ENCODE data around the gene MAGEF1.

MAGEF1 gene

DNA sequence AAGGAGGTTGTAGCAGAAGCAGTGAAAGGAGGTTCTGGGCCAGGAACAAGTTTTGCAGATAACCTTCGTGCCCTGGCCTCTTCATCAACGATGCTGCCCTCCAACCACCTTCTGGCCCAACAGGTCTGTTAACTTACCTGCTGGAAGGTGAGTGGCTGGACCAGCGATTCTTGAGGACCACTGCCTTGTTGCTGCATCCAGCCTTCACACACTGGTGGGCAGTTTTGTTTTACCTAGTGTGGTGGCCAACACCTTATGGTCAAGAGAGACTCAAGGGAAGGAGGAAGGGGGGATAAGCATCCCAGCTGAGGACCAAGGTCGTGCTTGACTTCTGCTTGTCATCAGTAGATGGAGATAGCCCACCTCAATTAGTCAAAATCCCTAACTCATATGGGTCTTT is 7.8 kb upstream of the MAGEF1 start:
- DNase-seq, result no peak

DNA sequence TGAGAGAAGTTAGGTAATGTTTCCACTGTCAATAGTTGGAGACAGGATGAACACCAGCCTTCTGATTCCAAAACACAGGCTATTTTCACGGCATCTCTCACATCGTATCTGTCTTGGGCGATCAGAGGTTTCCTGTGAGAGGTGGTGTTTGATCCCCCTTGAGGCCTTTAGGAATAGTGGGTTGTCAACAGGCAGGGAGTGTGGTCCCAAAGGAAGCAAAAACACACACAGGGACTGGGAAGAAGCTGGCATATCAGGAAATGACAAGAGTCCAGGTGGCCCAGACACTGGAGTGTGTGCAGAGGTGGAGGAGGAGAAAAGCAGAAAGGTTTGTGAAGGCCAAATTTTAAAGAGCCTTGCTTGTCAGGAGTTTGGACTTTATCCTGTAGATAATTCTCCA is 6.6 kb upstream of the MAGEF1 start:
- no peak for DNase-seq

DNA sequence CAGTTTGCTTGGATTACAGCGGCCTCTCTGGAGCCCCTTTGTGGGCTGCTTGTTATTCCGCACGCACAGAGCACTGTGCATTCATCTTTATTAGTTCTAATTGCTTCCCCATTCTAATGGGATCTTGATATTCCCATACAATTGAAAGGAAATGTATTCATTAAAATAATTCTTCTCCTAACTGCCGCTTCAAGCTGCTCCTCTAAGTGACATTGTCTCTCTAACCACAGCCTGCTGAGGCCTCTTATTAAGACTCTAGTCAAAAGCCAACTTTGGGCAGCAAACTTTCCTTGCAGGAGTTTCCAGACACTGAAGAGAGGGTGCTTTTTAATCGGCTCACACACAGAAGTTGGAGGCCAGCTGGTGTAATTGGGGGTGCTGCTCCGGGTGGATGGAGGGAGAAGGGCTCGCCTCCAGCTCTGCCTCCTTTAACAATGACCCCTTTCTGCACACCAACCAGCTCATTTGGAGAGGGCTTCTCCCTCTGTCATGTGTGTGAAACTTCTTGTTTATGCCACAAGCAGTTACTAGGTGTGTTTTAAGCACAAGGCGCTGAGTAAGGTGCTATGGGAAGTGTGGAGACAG is 5.6 kb upstream of the MAGEF1 start:
- DNase-seq, result no peak

DNA sequence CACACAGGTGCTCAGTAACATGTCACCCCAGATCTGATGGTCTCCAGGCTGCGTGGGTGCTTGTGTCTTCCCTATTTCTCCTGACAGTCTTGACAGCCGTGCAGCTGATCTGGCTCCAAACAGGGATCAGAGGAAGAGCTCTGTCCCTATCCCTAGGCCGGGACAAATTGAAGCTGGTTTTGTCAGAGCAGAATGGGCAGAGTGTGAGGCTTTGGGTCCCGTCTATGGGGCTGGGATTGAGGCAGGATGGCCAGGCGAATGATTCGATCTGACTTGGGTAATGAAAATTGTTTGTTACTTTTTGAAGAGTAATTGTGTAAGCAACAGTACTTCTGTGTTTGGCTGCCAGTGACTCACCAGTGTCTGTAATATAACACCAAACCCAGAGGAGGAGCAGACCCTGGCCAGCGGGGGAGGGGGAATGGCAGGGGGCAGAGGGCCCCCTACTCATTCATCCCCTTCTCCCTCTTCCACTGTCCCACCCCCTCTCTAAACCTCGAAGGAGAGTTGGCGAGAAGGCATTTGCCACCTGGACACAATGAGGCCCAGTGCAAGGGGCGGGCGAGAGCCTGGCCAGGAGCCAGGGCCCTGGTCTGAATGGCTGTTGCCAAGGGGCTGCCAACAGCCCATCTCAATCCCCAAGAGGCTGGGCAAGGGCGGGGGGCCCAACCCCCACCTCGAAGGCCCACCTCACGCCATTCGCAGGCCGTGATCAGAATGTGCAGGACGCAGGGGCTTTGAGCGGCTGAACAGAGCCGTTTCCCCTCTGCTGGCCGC is 4.9 kb upstream of the MAGEF1 start:
- no peak for DNase-seq

DNA sequence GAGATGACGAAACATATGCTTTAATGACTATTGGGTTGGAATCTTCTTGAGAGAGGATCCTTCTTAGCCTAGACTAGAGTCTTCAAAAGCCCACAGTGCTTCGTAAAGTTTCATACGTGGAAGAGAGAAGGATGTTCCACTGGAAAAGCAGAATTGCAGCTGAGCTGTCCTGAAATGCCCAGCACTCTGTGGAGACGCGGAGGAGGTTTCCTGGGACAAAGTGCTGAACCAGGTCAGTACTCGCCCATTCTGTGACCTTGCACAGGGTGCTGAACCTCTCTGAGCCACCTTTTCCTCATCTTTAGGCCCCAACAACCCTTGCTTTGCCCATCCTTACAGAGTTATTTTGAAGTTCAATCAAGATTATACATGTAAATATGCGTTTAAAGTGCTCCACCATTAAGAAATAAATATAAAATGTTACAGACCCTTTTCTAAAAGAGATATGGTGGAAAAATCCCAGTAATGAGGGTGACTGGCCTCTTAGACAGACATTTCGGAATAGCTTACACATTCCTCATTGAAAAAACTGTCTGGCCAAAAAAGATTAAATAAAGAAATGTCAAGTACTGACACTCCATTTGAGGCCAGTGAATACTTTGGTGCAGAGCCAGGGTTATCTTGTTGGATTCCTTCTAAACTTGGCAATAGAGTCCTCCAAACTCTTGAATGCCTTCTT is 4.2 kb upstream of the MAGEF1 start:
- no peak for DNase-seq

DNA sequence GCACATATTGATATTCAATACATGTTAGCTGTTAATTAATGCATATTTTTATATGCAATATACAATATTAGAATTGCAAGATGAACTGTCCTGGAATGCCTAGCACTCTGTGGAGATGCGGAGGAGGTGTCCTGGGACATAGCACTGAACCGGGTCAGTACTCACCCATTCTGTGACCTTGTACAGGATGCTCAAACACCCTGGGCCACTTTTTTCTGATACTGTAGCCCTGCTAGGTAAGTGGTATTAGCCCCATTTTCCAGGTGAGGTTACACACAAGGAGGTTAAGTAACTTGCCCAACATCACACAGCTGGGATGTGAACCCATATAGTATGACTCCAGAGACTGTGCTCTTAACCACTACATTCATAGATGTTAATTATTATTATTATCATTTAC is 1.7 kb upstream of the MAGEF1 start:
- no peak for DNase-seq

DNA sequence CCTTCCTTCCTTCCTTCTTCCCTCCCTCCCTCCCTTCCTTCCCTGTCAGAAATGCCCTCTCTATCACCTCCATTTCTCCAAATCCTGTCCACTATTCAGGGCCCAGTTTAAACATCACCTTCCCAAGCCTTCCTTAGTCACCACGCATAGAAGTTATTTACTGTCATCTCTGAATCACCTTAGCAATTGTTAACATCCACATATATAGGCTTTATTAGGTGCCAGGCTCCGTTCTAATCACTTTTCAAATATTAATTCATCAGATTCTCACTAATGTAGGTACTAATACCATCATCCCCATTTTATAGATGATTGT is 1.1 kb upstream of the MAGEF1 start:
- no peak for DNase-seq

DNA sequence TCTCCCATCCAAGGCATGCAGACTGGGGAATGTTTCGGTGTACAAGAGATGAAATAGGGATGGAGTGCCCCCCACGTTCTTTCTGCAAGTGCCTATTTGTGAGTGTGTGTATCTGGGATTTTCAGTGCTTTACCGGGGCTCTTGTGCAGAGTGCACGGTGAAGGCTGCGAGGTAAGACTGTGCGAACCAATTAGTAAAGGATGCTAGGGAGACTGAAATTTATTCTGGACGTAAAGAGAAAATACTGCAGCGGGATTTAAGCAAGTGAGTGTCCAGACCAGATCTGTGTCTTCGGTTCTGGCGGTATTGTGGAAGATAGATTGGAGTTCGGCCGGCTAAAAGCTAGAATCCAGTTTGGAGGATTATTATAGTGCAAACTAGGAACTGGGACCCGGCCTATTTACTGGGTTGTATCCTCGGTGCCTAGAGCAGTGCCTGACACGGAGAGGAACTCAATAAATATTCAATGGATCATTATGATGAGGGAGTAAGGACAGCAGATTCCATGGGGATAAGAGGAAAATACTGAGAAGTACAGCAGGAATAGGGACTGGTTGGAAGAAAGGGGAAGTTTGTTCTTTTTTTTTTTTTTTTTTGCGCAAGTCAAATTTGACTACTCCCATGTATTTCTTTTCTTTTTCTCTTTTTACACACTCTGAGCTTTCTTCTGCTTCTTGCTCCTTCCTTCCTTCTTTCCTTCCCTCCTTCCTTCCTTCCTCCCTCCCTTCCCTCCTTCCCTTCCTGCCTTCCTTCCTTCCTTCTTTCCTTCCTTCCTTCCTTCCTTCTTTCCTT is 580 bp upstream of the MAGEF1 start:
- DNase-seq, result no peak

DNA sequence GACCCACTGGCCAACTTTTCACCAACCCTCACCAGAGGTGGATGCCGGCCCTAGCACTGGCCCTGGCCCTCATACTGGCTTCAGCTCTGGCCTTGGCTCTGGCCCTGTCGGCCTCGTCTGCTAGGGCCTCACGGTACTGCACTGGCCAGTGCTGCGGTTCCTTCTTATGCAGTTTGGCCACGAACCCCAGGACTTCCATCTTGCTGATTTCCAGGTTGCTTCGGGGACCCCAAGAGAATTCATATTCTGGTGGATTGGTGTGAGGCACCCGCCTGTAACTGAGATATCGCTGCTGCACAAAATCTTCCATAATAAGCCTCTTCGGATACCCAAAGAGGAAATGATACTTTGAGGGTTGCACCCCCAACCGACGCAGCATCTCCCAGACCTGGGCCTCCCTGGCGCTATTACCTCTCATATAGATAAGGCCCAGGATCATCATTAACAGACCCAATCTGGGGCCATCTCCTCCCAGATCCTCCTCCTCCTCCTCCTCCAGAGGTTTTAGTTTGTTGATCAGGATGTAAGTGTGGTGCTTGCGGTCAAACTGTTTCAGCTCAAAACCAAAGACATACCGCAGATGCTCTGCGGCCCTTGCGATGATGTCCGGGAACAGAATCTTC is 883 bp downstream of the MAGEF1 start:
- no peak for DNase-seq

DNA sequence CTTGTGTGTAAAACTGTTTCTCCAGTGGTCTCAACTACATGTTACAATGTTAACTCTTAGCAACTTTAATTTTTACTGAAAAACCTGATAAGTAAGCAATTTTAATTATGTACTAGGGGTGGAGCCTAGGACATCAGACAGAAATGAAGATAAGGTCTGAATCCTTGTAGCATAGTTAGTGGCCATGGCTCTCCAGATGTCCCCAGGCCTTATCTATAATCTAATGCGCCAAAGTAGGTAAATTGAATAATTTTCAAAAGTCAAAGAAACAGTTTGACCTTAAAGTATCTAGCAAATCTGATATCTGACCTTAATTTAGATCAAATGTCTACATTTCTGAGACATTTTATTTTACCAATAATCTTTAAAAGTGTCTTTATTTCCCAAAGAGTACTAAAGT is 8.2 kb downstream of the MAGEF1 start:
- no peak for DNase-seq

DNA sequence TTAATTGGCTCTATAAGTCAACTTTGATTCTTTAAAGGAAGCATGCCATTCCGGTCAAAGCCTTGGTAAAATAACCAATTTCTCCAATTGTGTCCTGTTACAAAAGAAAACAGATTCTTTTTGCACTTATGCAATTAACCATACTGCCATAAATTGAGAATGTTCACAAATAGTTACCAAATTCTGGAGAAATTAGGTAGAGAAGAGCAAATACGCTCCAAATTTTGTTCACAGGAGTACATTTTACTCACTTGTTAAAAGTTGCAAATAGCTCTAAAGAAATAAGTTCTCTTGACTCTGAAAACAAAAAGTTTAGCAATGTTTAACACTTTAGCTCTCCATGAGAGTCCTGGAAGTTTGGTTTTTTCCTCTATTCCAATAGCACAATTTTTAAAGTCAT is 11.1 kb downstream of the MAGEF1 start:
- DNase-seq, result no peak

DNA sequence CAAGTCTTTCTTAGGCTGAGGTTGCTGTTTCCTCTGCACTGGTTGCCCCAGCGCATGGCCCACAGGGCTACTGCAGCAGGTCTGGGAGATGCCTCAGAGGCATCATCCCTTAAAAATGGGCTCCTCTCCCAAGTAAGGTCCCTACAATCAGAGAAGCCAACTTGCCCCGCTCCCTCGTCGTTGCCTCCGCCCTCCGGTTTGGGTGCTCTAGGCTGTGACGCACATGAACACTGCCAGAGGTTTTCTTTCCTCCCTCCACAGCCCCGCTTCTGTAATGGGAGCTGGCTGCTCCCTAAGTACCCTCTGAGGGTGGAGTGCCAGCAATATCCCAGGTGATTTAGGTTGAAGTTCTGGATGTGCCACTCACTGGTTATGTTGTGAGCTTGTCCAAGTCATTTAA is 14.0 kb downstream of the MAGEF1 start:
- DNase-seq, result no peak

DNA sequence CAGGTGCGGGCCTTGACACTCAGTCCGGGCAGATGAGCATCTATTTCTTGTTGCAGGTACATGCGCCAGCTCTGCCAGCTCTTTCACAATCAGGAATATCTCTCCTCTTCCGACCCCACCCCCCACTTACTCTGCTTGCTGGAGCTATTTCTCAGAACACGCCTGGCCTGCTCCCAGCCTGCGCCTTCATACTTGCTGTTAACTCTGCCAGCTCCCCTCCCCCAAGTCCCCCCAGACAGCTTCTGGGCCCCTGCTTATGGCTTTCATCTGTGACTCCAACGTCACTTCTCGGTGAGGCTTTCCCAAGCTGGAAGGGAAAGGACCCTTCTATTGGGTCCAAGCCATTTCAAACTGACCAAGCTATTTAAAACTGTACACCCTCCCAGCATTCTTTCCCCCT is 15.2 kb downstream of the MAGEF1 start:
- DNase-seq, result no peak

DNA sequence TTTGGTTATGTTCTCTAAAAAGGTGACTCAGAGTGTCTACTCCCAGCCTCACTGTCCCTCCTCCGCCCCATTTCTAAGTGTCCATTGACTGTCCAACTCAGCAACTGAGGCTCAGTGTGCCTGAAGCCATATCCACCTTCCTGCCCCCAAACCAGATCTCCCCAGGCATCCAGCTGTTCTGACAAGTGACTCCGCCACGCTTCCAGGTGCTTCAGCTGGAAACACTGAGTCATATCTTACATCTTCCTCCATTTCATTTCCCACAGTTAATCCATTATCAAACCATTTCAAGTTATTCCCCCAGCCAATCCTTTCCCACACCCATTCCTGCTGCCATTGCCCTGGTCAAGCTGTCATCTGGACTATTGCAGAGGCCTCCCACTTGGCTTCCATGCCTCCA is 17.1 kb downstream of the MAGEF1 start:
- no peak for DNase-seq

DNA sequence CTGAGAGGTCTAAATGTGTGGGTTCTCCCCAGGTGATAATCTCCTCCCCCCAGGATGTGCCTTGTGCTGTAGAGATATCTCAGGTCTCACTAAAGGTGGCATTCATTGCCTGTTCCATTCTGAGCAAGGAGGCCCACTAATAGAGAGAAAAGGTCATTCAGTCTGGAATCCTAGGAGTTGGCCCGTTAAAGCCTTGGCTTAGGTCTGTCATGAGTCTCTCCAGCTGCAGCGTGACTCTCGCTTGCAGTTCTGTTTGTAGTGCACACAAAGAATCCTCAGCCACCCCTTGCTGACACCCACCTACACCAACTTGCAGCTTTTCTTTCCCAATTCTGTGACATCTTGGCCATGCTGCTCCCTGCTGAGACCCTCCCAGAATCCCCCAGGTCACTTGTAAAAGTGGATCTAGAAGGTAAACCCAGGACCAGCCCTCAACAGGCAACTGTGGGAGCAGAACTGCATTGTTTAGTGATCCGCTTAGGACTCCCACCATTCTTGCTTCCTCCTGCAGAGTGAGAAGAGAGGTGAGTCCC is 17.7 kb downstream of the MAGEF1 start:
- no peak for DNase-seq

DNA sequence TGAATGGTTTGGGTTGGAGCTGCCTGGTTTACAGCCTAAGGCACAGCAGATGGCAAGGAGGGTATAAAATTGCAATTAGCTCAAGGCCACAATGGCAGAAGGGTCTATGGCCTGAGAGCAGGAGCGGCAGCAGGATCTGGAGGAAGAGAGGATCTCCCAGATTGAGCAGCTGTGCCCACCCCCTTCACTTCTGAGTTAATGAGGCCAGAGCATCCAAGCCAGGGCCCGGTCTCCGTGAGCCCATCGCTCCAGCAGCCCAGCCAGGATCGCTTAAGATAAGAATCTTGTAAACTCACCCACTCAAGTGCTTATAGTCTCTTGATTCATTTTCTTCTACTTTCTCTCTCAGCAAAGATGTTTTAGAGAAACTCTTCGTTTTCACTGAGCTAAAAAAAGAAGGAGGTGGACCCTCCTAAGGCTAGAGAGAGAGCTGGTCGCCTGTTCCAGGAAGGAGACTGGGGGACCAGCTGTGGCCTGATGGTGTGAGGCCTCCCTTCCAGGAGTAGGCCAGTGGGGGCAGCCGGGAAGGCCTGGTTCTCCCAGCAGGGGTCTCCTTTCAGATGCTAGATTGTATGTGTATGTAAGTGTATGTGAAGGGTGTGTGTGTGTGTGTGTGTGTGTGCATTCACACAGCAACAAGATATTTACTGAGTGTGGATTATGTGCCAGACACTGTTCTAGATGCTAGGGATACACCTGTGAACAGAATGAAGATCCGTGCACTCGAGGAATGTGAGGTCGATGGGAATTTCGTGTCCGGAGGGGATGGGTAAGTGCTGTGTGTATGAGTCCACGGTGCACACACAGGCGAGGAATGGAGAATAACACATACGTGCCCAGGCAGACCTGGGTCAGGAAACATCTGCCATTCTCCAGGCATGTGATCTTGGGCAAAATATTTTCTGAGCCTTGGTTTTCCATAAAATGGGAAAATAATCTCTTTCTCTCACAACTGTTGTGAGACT is 18.6 kb downstream of the MAGEF1 start:
- peak; percentile 46 for DNase-seq

DNA sequence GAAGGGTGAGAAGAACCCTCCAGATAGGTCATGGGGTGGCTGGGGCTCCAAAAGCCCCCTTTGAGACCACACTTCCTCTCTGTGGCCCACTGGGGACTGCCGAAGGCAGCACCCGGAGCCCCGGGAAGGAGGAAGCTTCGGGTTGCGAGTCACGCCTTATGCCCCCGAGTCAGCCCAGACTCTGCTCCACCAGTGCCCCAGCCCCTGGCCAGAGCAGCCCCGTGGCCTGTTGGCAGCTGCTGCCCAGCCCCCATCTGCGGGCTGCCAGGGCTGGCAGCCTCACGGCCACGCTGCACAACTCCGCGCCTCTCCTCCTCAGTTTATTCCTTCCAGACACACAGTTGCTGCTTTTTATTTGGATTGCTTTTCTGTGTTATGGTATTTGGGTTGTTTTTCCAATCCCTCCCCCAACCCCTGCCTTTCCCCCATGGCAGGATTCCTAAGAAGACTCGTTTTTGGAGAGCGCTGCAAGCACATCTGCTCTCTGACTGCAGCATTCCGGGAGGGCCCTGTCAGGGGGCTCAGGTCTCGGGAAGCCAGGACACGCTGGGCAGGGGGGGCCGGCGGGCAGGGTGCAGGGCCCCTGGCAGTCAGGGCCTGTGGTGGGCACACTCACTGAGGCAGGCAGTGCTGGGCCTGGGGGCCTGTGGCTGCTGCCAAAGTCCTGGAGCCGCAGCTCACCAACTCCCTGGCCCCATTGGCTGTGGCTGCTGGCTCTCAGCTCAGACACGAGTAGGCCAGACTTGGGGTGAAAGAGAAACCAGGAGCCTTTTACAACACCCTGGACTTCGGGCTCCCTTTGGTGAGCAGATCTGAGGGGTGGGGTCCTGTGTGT is 20.2 kb downstream of the MAGEF1 start:
- no peak for DNase-seq

DNA sequence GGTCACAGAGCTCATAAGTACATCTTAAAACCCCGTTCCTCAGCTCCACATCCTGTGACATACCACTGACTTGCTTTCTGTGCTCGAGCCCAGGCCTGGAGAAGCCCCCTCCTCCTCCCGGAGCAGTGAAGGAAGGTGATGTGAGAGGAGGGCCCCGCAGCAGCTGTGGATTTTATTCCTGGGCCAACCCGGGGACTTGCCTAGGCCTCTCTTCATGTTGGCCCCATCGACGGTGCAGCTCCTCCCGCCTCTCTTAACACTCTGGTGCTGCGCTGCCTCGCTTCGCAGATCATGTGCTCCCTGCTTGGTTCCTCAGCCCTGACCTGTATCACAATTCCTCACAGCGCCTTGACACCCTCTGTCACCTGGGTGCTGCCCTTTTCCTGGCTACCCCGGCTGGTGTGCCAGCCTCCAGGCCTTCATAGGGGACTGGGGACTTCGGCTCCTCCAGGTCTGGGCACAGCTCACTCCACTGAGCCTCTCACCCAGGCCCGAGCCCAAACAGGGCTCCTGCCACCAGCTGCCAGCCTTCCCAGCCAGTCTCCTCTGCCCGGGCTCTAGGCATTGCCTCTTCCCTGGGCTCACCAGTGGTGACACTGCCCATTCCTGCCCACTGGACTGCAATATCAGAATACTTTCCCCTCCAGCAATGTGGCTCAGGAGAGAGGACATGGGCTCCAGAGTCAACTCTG is 21.5 kb downstream of the MAGEF1 start:
- DNase-seq, result no peak

DNA sequence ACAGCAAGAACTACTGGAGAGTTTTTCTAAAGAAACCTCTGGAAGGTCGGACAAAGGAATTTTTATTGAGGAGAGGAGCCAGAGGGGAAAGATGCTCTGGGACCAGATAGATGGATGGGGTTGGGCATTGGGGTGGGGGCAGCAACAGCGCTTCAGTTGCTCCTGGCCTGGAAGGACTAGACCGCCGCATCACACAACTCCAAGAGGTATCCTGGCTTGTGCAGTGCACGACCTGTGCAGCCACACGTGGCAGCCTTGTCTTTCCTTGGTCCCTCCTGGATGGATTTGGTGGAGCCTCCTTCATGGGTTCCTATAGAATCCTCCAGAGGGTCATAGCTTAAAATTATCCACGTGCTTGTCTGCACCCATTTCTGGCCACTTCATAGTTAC is 23.0 kb downstream of the MAGEF1 start:
- no peak for DNase-seq

DNA sequence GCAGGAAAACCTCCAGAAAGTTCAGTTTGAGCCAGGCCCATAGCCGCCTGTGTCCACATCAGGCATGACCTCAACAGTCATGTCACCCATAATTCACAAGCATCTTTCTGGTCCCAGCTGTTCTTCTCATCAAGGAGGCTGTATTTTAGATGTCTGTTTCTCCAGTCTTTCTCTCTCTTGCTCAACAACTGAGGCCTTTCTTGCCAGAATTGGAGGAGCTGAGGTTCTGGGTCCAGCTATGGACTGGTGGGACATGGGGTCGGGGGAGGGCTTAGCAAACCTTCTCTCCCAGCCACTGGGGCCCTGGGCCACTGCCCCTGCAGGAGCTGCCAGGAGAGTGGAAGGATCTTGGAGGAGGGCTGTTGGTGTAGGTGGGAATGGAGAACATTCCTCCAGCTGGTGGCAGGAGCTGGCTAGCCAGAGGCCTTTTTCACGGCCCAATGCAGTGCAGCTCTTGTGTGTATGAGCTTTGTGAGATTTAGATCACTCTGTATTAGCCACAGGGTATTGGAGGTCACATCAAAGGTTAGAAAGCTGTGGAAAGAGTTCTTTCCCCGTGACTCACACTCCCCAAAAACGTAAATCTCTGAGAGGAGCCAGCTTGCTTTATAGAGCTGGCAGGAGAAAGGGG is 23.5 kb downstream of the MAGEF1 start:
- no peak for DNase-seq

Data from NCI-H2171 (cell line).